HL-60/S4 treated with phorbol 12-myristate 13-acetate at 8.2 ng/mL for 4 days and 3 days (cell line): ENCODE data around the gene MYH16.
"Not testable (repeated sequence)": the region's sequence is repeated elsewhere in the genome, so short reads cannot be mapped to it uniquely, and the experiment has no call there.

Source experiments
- in situ Hi-C: fragments of 300-500 bp; cut with MboI; formaldehyde crosslinking; loops from 2 replicates; pipeline ENCODE4 v1.15.0; 2022; ENCODE audit warnings: low sequenced_read_pairs

The MYH16 gene

DNA sequence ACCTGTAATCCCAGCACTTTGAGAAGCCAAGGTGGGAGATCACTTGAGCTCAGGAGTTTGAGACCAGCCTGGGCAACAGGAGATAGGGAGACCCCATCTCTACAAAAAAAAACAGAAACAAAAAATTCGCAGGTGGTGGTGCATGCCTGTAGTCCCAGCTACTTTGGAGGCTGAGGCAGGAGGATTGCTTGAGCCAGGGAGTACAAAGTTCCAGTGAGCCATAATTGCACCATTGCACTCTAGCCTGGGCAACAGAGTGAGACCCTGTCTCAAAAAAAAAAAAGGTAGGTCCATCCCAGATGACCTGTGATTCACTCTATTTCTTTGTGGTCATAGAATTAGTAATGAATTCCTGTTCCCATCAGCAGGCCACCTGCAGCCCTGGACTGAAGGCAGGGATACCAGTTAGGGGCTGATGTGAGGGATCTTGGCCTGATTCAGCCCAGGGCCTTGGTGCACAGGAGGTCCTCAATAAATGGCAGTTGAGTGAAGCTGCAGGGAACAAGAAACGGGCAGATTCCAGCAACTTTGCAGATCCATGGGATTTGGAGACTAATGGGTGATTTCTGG is at the start of gene MYH16:
Gene MYH16 (plus strand): TSS at position 364 of the 570 bp plus-strand sequence.
- in situ Hi-C loops, result no loop called here

DNA sequence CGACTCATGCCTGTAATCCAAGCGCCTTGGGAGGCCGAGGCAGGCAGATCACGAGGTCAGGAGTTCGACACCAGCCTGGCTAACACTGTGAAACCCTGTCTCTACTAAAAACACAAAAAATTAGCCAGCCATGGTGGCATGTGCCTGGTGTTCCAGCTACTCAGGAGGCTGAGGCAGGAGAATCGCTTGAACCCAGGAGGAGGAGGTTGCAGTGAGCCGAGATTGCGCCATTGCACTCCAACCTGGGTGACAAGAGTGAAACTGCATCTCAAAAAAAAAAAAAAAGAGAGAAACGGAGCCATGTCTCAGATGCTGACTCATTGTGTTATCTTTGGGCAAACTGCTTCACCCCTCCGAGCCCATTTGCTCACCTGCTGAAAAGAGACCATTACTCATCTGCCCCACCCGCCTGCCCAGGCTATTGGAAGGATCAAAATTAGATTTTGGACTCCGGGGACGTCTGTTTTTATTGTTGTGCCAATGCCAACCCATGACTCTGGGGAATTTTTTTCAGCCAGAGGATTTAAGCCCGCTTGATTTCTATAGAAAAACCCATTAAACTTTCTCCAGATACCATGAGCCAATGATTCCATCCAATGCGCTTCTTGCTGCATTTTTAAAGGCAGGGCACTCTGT is 48.3 kb upstream of the MYH16 start:
- in situ Hi-C loops, result not testable (repeated sequence)

DNA sequence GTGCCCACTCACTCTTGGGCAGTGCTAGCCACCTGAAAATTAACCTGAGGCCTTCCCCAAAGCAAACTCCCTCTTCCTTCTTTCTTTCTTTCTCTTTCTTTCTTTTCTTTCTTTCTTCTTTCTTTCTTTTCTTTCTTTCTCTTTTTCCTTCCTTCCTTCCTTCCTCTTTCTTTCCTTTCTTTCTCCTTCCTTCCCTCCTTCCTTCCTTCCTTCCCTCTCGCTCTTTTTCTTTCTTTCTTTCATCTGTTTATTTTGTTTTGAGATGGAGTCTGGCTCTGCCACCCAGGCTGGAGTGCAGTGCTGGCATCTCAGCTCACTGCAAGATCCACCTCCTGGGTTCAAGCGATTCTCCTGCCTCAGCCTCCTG is 47.8 kb upstream of the MYH16 start:
- in situ Hi-C loops, result no loop called here

DNA sequence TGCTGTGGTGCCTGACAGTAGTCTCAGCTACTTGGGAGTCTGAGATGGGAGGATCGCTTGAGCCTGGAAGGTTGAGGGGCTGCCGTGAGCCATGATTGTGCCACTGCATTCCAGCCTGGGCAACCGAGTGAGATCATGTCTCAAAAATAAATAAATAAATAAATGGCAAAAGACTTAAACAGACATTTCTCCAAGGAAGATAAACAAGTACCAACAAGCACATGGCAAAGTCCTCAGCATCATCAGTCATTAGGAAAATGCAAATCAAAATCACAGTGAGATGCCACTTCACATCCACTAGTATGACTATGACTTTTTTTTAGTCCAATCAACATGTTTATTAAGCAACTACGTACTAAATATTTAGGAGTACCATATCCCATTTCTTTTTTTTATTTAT is 43.4 kb upstream of the MYH16 start:
- in situ Hi-C loops, result no loop called here

DNA sequence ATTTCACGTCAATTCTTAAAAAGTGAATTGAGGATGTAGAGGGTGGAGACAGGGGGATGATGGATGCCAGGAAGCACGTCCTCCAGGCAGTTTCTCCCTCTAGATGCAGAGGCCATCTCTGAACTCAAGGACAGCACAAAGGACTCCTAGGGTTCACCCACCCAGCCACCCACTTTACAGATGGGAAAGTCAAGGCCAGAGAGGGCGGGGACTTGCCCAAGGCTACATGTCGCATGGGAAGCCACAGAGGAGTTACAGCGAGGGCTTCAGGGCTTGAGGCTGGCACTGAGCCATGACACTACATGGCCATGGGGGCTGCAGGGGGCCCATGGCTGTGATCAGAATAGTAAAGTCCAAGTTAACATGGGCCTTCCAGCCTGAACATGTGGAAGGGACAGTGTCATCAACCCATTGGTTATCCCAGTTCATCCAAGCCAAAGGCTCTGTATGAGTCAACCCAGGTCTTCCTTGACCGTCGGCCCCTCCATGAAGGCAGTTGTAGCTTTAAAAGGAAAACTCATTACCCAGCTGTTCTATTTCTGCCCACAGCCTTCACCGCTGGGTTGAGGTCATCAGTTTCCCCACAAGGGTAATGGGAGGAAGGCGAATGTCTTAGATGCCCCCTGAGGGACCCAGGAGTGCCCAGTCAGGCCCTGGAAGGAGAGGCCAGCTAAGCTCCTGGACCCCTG is 40.4 kb upstream of the MYH16 start:
- in situ Hi-C loops, result no loop called here

DNA sequence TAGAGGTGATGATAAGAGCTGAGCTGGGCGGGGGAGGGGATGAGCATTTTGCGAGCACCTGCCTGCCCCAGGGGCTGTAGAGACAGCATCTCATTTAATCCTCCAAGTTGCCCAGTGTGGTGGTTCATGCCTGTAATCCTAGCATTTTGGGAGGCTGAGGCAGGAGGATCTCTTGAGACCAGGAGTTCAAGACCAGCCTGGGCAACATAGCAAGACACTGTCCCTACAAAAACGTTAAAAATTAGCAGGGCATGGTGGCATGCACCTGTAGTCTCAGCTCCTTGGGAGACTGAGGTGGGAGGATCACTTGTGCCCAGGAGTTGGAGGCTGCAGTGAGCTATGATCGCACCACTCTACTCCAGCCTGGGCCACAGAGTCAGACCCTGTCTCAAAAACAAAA is 39.7 kb upstream of the MYH16 start:
- in situ Hi-C loops, result not testable (repeated sequence)

DNA sequence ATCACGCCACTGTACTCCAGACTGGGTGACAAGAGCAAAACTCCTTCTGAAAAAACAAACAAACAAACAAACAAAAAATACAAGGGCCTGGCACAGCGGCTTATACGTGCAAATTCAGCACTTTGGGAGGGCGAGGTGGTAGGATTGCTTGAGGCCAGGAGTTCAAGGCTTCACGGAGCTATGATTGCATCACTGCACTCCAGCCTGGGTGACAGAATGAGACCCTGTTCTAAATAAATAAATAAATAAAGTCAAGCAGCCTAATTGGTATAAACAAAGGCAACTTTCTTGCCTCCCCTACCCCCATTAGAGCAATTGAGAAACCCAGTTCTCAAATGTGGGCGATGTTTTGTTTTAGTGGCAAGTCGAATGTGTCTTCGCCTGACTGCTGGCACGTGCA is 38.5 kb upstream of the MYH16 start:
- in situ Hi-C loops, result no loop called here

DNA sequence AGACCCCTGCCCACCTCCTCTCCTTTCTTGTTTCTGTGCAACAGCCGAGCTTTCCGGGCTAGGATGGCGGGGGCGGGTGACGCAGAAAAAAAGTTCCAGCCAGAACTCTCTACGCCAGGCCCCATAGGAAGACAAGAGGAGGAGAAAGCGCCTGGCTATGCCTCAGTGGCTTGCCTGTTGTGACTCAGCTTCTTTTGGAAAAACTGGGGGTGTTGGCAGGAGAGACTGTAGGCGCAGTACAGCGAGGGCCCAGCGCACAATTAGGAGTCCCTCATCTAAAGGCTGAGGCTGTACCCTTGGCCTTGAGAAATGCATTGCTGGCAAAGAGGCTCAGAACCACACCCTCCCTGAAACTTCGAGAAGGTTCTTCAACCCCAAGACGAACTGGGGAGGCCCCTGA is 36.7 kb upstream of the MYH16 start:
- in situ Hi-C loops, result no loop called here

DNA sequence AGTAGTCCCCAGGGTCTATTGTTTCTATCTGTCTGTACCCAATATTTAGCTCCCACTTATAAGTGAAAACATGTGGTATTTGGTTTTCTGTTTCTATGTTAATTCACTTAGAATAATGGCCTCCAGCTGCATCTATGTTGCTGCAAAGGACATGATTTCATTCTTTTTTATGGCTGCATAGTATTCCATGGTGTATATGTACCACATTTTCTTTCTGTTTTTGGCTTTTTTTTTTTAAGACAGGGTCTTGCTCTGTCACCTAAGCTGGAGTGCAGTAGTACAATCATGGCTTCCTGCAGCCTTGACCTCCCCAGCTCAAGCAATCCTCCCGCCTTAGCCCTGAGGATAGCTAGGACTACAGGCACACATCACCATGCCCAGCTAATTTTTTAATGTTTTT is 34.8 kb upstream of the MYH16 start:
- in situ Hi-C loops, result not testable (repeated sequence)

DNA sequence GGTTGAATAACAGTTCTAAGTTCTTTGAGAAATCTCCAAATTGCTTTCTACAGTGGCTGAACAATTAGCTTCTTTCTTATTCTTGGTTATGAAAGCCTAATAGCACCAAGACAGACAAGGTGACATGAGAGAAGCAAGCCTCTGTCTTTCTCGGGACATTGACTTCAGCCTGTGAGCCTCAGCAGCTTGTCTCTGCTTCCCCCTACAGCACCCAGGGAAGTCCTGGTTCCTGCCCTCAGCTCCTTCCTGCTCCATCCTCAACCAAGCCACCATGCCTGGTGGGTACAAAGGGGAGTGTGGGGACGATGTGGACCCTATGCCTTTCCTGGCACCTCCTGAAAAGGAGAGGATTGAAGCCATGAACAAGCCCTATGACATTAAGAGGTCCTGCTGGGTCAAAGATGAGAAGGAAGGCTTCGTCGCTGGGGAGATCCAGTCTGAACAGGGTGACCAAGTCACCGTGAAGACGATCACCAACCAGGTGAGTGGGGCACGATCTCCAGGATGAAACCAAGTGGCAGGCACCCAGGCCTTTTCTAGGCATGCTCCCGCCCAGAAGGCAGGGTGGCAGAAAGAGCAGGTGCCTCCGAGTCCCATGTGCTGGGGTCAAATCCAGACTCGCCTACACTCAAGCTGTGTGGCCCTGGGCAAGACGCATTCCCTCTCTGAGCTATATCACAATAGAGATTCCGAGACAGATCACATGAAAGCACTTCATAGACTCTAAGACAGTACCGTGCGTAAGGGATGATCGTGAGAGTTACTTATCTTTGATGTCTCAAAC is 33.9 kb upstream of the MYH16 start:
- in situ Hi-C loops, result no loop called here

DNA sequence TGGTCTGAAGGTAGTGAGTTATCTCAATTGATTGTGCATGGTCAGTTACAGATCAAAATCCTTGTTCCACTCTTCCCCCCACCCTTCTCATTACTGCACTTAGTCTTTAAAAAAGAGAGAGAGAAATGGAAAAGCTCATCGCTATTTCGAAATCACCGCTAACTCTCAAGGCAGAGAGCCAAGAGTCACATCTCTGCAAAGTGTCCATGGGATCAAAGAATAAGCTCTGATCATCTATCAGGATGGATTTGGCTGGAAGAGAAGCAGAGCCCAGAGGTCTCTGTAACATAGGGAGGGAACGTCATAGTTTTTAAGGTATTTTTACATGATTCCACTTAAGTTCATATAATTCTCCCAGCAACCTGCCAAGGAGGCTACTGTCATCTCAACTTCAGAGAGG is 30.0 kb upstream of the MYH16 start:
- in situ Hi-C loops, result no loop called here

DNA sequence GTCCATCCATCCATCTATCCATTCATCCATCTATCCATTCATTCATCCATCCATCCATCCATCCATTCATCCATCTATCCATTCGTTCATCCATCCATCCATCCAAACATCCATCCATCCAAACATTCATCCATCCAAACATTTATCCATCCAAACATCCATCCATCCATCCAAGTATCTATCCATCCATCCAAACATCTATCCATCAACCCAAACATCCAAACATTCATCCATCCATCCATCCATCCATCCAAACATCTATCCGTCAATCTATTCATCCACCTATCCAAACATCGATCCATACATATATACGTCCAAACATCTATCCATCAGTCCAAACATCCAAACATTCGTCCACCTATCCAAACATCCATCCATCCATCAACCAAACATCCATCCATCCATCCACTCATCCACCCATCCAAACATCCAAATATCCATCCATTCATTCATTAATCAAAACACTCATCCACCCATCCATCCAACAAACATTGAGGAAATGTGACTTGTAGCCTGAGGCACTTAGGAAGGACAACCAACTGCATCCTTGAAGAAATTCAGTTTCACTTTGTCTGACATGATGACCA is 28.8 kb upstream of the MYH16 start:
- in situ Hi-C loops, result no loop called here

DNA sequence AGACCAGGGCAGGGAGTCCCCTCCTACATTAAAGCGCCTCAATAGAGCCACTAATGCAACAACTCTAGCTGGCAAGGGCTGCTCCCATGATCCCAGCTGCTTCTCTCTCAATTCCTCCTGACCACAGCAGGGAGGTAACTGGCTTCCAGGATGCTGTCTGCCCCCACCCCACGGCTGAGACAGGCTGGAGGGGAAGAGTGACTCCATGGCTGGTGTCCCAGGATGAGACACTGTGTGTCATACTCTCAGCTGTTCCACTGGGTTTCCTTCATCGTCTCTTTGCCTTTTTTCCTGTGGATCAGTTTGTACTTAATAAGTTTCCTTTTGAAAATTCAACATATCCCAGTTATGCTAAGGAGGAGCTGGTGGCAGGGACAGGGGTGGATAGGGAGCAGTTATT is 27.7 kb upstream of the MYH16 start:
- in situ Hi-C loops, result no loop called here

DNA sequence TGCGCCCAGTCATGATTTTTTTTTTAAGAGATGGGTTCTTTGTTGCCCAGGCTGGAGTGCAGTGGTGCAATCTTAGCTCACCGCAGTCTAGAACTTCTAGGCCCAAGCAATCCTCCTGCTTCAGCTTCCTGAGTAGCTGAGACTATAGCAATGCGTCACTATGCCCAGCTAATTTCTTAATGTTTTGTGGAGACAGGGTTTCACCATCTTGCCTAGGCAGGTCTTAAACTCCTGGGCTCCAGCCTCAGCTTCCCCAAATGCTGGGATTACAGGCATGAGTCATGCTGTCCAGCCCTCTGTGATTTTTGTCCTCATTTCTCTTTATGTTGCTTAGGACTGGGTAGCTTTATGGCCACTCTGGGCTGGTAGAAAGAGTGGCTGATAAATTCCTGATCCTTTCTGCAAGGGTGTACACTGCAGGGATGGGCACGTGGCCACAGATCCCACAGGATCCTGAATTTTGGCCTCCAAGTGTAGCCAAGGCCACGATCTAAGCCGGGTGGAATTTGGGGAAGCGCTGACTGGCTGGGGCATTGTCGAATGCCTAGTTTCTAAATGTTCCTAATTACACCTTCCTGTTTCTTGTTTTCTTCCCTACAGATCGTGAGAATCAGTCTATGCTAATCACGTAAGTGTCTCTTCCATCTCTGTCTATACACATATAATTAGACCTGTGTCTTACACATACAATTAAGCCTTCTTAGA is 24.1 kb upstream of the MYH16 start:
- in situ Hi-C loops, result no loop called here

DNA sequence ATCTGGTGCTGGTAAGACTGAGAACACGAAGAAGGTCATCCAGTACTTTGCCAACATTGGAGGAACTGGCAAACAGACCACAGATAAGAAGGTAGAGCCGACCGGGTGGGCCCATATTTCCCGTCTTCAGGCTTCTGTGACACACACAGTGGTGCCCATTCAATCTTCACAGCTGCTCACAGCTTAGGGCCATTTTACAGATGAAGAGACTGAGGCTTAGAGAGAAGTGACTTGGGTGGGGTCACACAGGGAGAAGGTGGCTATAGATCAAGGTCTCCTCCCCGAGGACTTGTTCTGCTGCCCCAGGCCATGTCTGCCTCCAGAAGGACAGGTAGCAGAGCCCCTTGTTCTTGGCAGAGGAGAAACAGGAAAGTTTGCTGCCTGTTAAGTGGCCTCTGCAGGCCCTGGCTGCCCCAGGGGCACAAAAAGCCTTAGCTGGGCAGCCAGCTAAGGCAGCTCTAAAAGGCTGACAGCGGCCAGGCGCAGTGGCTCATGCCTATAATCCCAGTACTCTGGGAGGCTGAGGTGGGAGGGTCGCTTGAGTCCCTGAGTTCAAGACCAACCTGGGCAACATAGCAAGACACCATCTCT is 22.6 kb upstream of the MYH16 start:
- in situ Hi-C loops, result no loop called here

DNA sequence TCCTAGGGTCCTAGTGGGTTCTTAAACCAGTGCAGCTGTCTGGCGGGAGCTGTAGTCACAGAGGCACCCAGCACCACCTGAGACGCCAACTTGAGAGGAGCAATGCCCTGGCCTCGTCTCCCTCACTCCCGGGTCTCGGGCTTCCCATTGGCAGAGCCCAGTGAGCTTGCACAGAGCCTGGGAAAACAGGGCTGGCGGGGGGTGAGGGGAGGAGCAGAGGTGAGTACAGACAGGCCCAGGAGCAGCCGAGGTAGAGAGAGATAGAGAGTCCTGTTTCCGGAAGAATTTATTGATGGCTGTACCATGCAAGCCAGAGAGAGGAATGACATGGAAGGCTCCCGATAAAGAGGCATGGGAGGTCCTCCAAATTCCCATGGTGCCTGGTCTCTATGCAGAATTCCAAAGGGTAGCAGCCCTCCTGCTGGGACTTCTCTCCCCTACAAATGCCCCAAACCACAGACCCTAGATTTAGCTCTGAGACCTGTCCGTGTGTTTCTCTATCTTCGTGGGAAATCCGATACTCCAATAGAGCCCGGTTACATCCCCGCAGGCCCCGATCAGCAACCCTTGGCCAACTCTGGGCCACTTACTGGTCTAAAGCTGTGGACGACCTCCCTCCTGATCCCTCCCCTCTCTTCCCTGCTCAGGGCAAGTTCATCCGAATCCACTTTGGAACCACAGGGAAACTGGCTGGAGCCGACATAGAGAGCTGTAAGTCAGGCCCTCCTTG is 20.3 kb upstream of the MYH16 start:
- in situ Hi-C loops, result no loop called here

DNA sequence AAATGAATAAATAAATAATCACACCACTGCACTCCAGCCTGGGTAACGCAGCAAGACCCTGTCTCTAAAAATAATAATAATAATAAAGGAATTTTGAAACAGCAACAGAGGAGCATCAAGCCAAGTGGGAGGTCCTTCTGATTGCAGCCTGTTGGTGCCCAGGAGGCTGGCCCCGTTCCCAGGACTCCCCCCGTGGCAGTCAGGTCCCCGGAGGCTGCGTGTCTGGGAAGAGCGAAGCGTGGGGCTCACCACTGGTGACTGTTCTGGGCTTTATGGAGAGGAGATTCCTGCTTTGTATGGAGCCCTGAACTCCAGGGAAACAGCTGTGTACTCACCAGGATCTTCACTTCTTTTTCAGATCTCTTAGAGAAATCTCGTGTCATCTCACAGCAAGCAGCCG is 19.3 kb upstream of the MYH16 start:
- in situ Hi-C loops, result no loop called here

DNA sequence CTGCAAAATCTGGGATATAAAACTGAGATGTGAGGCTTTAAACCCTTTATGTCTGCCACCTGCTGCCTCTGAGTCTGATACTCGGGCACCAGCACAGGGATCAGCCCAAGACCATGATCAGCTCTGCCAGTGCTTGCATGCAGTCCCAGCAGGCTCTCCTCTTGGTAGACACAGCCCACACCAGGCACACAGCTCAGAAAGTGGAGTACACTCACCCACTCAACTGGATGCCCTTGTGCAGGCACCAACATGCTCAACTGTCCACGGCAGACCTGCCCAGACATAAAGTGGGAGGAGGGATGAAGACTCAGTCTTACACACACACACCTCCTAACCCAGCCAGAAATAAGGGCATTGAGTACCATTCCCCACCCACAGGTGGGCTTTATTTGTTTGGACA is 18.2 kb upstream of the MYH16 start:
- in situ Hi-C loops, result no loop called here

DNA sequence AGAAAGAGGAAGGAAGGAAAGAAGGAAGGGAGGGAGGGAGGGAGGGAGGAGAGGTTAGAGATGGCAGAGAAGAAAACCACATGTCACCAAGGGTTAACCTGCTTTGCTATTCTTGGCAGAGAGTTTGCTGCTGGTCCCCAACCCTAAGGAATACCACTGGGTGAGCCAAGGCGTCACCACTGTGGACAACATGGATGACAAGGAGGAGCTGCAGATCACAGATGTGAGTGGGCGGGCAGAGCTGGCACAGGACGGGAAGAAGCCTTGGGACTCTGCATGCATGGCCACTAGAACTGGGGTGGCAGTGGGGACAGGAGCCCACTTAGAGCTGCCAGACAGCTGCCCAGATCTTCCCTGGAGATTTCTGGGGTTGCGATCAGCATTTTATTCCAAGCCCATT is 17.2 kb upstream of the MYH16 start:
- in situ Hi-C loops, result no loop called here

DNA sequence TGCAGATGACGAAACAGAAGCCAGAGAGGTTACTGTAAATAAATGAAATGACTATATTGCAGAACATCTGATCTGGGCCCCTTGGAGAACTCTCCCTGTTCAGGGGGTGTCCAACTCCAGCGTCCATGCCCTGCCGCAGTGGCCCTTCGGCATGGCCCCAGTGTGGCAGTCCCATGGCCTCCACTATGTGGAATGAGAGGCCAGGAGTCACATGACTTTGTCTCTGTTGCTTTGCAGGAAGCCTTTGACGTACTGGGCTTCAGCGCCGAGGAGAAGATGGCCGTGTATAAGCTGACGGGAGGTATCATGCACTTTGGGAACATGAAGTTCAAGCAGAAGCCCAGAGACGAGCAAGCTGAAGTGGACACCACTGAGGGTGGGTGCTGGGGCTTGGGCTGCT is 15.6 kb upstream of the MYH16 start:
- in situ Hi-C loops, result no loop called here
